HepG2 (cell line): ENCODE measurements around the gene PELO. TPM values are rescaled to one million over a fixed set of nuclear protein-coding genes. Genes with fewer than 3 reads are reported as not detected.

ENCODE experiments used
- DDIT3 ChIP-seq: sonication (generic); formaldehyde crosslinking; IDR thresholded peaks from 2 replicates; pipeline ENCODE4 v1.4.0; 2020; ENCODE audit warnings: mild to moderate bottlenecking, missing genetic modification reagents
- HNF4G ChIP-seq, 2 experiments: sonication (generic) in 1 of 2; formaldehyde crosslinking in 1 of 2; IDR thresholded peaks; 2 replicates each; pipeline versions ENCODE4 v1.4.0 to v1.6.1; 2011 to 2020; ENCODE audit warnings: borderline replicate concordance in 2 of 2, low read depth in 2 of 2, mild to moderate bottlenecking in 2 of 2, low read length in 1 of 2, missing genetic modification reagents in 1 of 2, moderate library complexity in 1 of 2
- HNRNPUL1 ChIP-seq: fragments of 200-400 bp; formaldehyde crosslinking; IDR thresholded peaks from 2 replicates; pipeline ENCODE4 v1.6.1; 2017; ENCODE audit warnings: low read depth, mild to moderate bottlenecking, low read length, moderate library complexity
- KDM5A ChIP-seq: fragments of 200-600 bp; sonication (generic); IDR thresholded peaks from 2 replicates; pipeline ENCODE4 v1.7.0; 2018; ENCODE audit warnings: antibody characterized with exemption, mild to moderate bottlenecking, low read length, borderline replicate concordance
- MAFF ChIP-seq: IDR thresholded peaks from 2 replicates; pipeline ENCODE4 v1.6.1; 2011; ENCODE audit warnings: low read depth, low read length, improper control_type of control experiment
- NONO ChIP-seq, 2 experiments: fragments of 450-650 bp in 1 of 2; sonication (generic) in 1 of 2; formaldehyde crosslinking in 1 of 2; IDR thresholded peaks in 1 of 2; conservative IDR thresholded peaks in 1 of 2; 2 replicates each; pipeline versions ENCODE4 v1.6.1 to v1.8.0; 2017 to 2022; ENCODE audit warnings: mild to moderate bottlenecking in 1 of 2, missing genetic modification reagents in 1 of 2, moderate library complexity in 1 of 2
- RERE ChIP-seq: IDR thresholded peaks from 2 replicates; pipeline ENCODE4 v1.6.1; 2016; ENCODE audit warnings: low read depth, missing genetic modification reagents, missing compliant biosample characterization
- RFX5 ChIP-seq: IDR thresholded peaks from 2 replicates; pipeline ENCODE4 v1.6.1; 2011; ENCODE audit warnings: low read depth, low read length, improper control_type of control experiment
- SAP130 ChIP-seq: IDR thresholded peaks from 2 replicates; pipeline ENCODE4 v1.6.1; 2016; ENCODE audit warnings: low read depth
- UBTF ChIP-seq: sonication (generic); formaldehyde crosslinking; IDR thresholded peaks from 2 replicates; pipeline ENCODE4 v1.4.0; 2020; ENCODE audit warnings: mild to moderate bottlenecking, missing genetic modification reagents
- XRCC5 ChIP-seq: fragments of 200-400 bp; formaldehyde crosslinking; optimal IDR thresholded peaks from 2 replicates; pipeline ENCODE3; 2017; ENCODE audit warnings: mild to moderate bottlenecking, low read length
- ZBTB21 ChIP-seq: sonication (generic); formaldehyde crosslinking; IDR thresholded peaks from 2 replicates; pipeline ENCODE4 v1.4.0; 2020; ENCODE audit warnings: missing genetic modification reagents
- ZNF232 ChIP-seq: sonication (generic); formaldehyde crosslinking; IDR thresholded peaks from 2 replicates; pipeline ENCODE4 v1.4.0; 2020; ENCODE audit warnings: missing genetic modification reagents, borderline replicate concordance
- ZNF276 ChIP-seq: sonication (generic); formaldehyde crosslinking; IDR thresholded peaks from 2 replicates; pipeline ENCODE4 v1.4.0; 2020; ENCODE audit warnings: mild to moderate bottlenecking, low read depth, missing genetic modification reagents
- ZNF513 ChIP-seq: sonication (generic); formaldehyde crosslinking; conservative IDR thresholded peaks from 2 replicates; pipeline ENCODE4 v1.5.0; 2020; ENCODE audit warnings: missing genetic modification reagents
- polyA plus RNA-seq, 8 experiments: library from polyadenylated mRNA; depleted of rRNA in 3 of 8; stranded (reverse) in 7 of 8; unstranded in 1 of 8; fragments of >200 nt; fragmentation: Illumina TruSeq in 4 of 8; extraction: Trizol in 4 of 8; gene quantifications; 2 replicates each; pipeline versions ENCODE4 v1.2.1 to v1.2.3, GENCODE V29; 2011 to 2016; ENCODE audit warnings: low read depth in 4 of 8, missing spikeins in 1 of 8, mixed read lengths in 1 of 8; ENCODE audit not compliant: insufficient read depth in 1 of 8
- total RNA-seq, 5 experiments: library from RNA; depleted of rRNA; stranded (reverse); fragments of >200 nt; fragmentation: Illumina TruSeq; extraction: Trizol; gene quantifications; 2 replicates each; pipeline ENCODE4 v1.2.3, GENCODE V29; 2016; ENCODE audit warnings: low read depth in 1 of 5

PELO gene
- total and polyA plus RNA-seq, 2 of the 13 experiments (the other 11 are each of a cell fraction or from before 2014, with no cell fraction given), result 19.0 to 23.9 TPM

- TF ChIP-seq RERE (0 out of 2 replicates have a peak, but pooled peaks have one; percentile 16), KDM5A (peak; percentile 44; the same call in 1 of the 2 replicates), NONO (IDR thresholded peaks at IDR 0.05) (no peak), NONO (CRISPR knock-in tag; conservative IDR thresholded peaks at IDR 0.05) (peak; percentile 77), XRCC5 (peak; percentile 66), HNRNPUL1 (no peak), DDIT3 (no peak), ZBTB21 (no peak), SAP130 (CRISPR knock-in tag) (peak; percentile 56), HNF4G (IDR thresholded peaks at IDR 0.05; ENCODE audit: borderline replicate concordance, low read depth, low read length) (peak; percentile 75; the same call in 1 of the 2 replicates), HNF4G (CRISPR knock-in tag; IDR thresholded peaks at IDR 0.05; ENCODE audit: borderline replicate concordance, low read depth) (peak; percentile 61; the same call in 1 of the 2 replicates), ZNF276 (CRISPR knock-in tag) (peak; percentile 91; the same call in 1 of the 2 replicates), ZNF232 (CRISPR knock-in tag) (no peak), RFX5 (no peak), MAFF (no peak), UBTF (CRISPR knock-in tag) (peak; percentile 99), ZNF513 (CRISPR knock-in tag) (no peak)
Observed at GRCh38 chr5:52787600-52788504, at the start of gene PELO, which contains the start of gene ITGA1 (continued).
